ENCODE results near the gene PAX2. TPM values are rescaled to one million over a fixed set of nuclear protein-coding genes. Genes with fewer than 3 reads are reported as not detected.

The PAX2 gene
- total RNA-seq, 1 experiment from 2014 or later: not detected

DNA sequence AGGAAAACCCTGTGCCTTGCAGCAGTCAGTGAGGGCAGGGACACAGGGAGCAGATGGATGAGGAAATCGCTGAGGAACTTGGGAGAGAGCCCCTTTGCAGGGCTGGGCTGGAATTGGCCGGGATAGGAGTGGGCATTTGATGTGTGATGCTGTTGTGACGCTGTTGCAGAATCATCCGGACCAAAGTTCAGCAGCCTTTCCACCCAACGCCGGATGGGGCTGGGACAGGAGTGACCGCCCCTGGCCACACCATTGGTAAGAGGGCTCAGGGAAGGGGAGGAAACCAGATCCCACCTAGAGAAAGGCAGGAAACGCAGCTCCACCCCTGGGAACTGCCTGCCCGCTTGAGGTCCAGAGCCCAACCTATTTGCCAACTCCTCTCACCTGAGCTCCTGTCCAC lies 33.9 kb downstream of the PAX2 start:
- Histone ChIP-seq H2BK5ac (ENCODE audit: insufficient read length, low read length) (no peak overlapping the region), H3T11ph (ENCODE audit: low read length) (no peak overlapping the region), H3K27ac (ENCODE audit: insufficient read length, low read depth, low read length) (no peak overlapping the region), H3K56ac (ENCODE audit: insufficient read length, low read depth, low read length) (no peak overlapping the region), H4K91ac (ENCODE audit: insufficient read length, low read depth, low read length) (no peak overlapping the region), H3K4ac (ENCODE audit: low read depth, low read length) (no peak overlapping the region), H2AFZ (ENCODE audit: low read length) (no peak overlapping the region), H2BK12ac (ENCODE audit: insufficient read length, low read depth, low read length) (no peak overlapping the region), H4K20me1 (ENCODE audit: control insufficient read depth, insufficient read depth, insufficient read length) (no peaks in the 10 kb centered on the region), H3K9ac (ENCODE audit: extremely low read depth, insufficient read length, low read length) (no peak overlapping the region), H3K27me3 (ENCODE audit: insufficient read depth, low read length) (no peaks in the 10 kb centered on the region), H3K23me2 (ENCODE audit: insufficient read length, low read depth, low read length, poor library complexity, severe bottlenecking) (no peaks in the 10 kb centered on the region), H2BK20ac (ENCODE audit: low read depth, low read length, poor library complexity, severe bottlenecking) (no peak overlapping the region), H4K8ac (replicated peaks; ENCODE audit: insufficient read length, low read depth, low read length) (no peak overlapping the region), H4K5ac (ENCODE audit: insufficient read length, low read depth, low read length) (no peak overlapping the region), H2BK120ac (ENCODE audit: low read depth, low read length, poor library complexity, severe bottlenecking) (no peak overlapping the region), H3K18ac (ENCODE audit: insufficient read length, low read depth, low read length) (no peak overlapping the region), H3K4me1 (ENCODE audit: insufficient read depth, low read length) (peaks cover 6% of the 10 kb centered on the region), H2AK5ac (ENCODE audit: insufficient read length, low read length) (no peak overlapping the region), H3K9me3 (ENCODE audit: control insufficient read depth, low read depth, low read length) (no peaks in the 10 kb centered on the region), H3K23ac (ENCODE audit: insufficient read length, low read depth, low read length) (no peak overlapping the region), H3K4me2 (ENCODE audit: insufficient read depth, insufficient read length, low read length) (no peak overlapping the region), H3K79me2 (ENCODE audit: insufficient read depth, low read length) (no peaks in the 10 kb centered on the region), H3K14ac (ENCODE audit: insufficient read depth, low read length) (no peak overlapping the region), H3K79me1 (ENCODE audit: insufficient read depth, low read depth, low read length, poor library complexity, severe bottlenecking) (no peaks in the 10 kb centered on the region), H2BK15ac (ENCODE audit: low read depth, low read length) (no peak overlapping the region)
- H3K36me3 Mint-ChIP-seq (ENCODE audit: insufficient read depth in 1 of 3, low read depth in 3 of 3): peaks cover 0 to 2% (median 0%) of the 10 kb centered on the region in 3 experiments; a peak in 4 of 7 replicates
- no CpG with 5 or more reads among the region's 9 CpGs for whole genome bisulfite sequencing (ENCODE audit: extremely low coverage, insufficient read length, low lambda C conversion rate)
- H3K27me3 Mint-ChIP-seq (ENCODE audit: low read depth): peaks cover 61% of the 10 kb centered on the region
- peaks cover 0 to 4% of the 10 kb centered on the region in 2 experiments; a peak in 2 of 5 replicates for H3K9me3 Mint-ChIP-seq
- no peak overlapping the region for H3K4me3 Mint-ChIP-seq
- TF ChIP-seq, protein P1, sequence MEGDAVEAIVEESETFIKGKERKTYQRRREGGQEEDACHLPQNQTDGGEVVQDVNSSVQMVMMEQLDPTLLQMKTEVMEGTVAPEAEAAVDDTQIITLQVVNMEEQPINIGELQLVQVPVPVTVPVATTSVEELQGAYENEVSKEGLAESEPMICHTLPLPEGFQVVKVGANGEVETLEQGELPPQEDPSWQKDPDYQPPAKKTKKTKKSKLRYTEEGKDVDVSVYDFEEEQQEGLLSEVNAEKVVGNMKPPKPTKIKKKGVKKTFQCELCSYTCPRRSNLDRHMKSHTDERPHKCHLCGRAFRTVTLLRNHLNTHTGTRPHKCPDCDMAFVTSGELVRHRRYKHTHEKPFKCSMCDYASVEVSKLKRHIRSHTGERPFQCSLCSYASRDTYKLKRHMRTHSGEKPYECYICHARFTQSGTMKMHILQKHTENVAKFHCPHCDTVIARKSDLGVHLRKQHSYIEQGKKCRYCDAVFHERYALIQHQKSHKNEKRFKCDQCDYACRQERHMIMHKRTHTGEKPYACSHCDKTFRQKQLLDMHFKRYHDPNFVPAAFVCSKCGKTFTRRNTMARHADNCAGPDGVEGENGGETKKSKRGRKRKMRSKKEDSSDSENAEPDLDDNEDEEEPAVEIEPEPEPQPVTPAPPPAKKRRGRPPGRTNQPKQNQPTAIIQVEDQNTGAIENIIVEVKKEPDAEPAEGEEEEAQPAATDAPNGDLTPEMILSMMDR (conservative IDR thresholded peaks at IDR 0.05): no peak
- H3K27ac Mint-ChIP-seq: no peak overlapping the region
- DNase-seq: no peak
- peaks cover 26 to 33% of the 10 kb centered on the region in 2 experiments for H3K4me1 Mint-ChIP-seq
